HG03342 (cell line): ENCODE measurements around the gene SLC39A7.

ENCODE experiments used
- ATAC-seq: cut with Tn5 transposase; IDR thresholded peaks from one replicate; pipeline ENCODE4 v1.9.1; 2021; ENCODE audit warnings: mild to moderate bottlenecking, moderate library complexity; ENCODE audit not compliant: unreplicated experiment

SLC39A7 gene

GRCh38 chr6:33170176-33171015 is 30.3 kb upstream of the SLC39A7 start:
- ATAC-seq, result no peak

GRCh38 chr6:33171016-33171879 is 29.4 kb upstream of the SLC39A7 start:
- ATAC-seq, result no peak

- no peak for ATAC-seq
Observed at GRCh38 chr6:33171880-33172687, 28.6 kb upstream of the SLC39A7 start.

GRCh38 chr6:33172688-33173534 is 27.8 kb upstream of the SLC39A7 start:
- ATAC-seq, result no peak

GRCh38 chr6:33173535-33174180 is 27.0 kb upstream of the SLC39A7 start:
- ATAC-seq, result no peak

GRCh38 chr6:33174784-33175183 is 25.9 kb upstream of the SLC39A7 start:
- ATAC-seq, result no peak

- no peak for ATAC-seq
Observed at GRCh38 chr6:33175436-33176069, 25.1 kb upstream of the SLC39A7 start.

GRCh38 chr6:33176906-33177305 is 23.8 kb upstream of the SLC39A7 start:
- ATAC-seq, result no peak

GRCh38 chr6:33177552-33178446 is 22.9 kb upstream of the SLC39A7 start:
- ATAC-seq, result no peak

GRCh38 chr6:33178755-33179475 is 21.8 kb upstream of the SLC39A7 start:
- ATAC-seq, result no peak

GRCh38 chr6:33181141-33181540 is 19.5 kb upstream of the SLC39A7 start:
- no peak for ATAC-seq

- no peak for ATAC-seq
Observed at GRCh38 chr6:33183071-33183683, 17.5 kb upstream of the SLC39A7 start.

GRCh38 chr6:33185190-33185589 is 15.5 kb upstream of the SLC39A7 start:
- no peak for ATAC-seq

GRCh38 chr6:33185654-33186187 is 14.9 kb upstream of the SLC39A7 start:
- no peak for ATAC-seq

- ATAC-seq, result no peak
Observed at GRCh38 chr6:33187809-33188208, 12.9 kb upstream of the SLC39A7 start.

- ATAC-seq, result no peak
Observed at GRCh38 chr6:33189164-33189563, 11.5 kb upstream of the SLC39A7 start.
